ENCODE measurements around the gene MACROH2A2.
"Not testable (repeated sequence)": the region's sequence is repeated elsewhere in the genome, so short reads cannot be mapped to it uniquely, and the experiment has no call there.

Gene MACROH2A2

GRCh38 chr10:70106958-70107791, 54.5 kb downstream of the MACROH2A2 start:
- peak in 1 of 2 donors; percentile 17 for DNase-seq

- no peak for DNase-seq
Measured at GRCh38 chr10:70109064-70109729, 56.6 kb downstream of the MACROH2A2 start.

- no peak for DNase-seq
Measured at GRCh38 chr10:70111496-70111895, 58.9 kb downstream of the MACROH2A2 start.

GRCh38 chr10:70112071-70112470, 59.4 kb downstream of the MACROH2A2 start:
- no peak for DNase-seq

- no peak for DNase-seq
Measured at GRCh38 chr10:70114902-70115301, 62.3 kb downstream of the MACROH2A2 start.

GRCh38 chr10:70115948-70116682, 63.5 kb downstream of the MACROH2A2 start:
- DNase-seq: peak; percentile 29 to 69

GRCh38 chr10:70117646-70118045, 65.0 kb downstream of the MACROH2A2 start:
- DNase-seq: no peak

- no peak for DNase-seq
Measured at GRCh38 chr10:70118196-70118595, 65.5 kb downstream of the MACROH2A2 start.

- no peak for DNase-seq
Measured at GRCh38 chr10:70119197-70119596, 66.6 kb downstream of the MACROH2A2 start.

- no peak for DNase-seq
Measured at GRCh38 chr10:70119623-70120022, 67.0 kb downstream of the MACROH2A2 start.

- no peak for DNase-seq
Measured at GRCh38 chr10:70120417-70120816, 67.8 kb downstream of the MACROH2A2 start.

- DNase-seq: no peak
Measured at GRCh38 chr10:70121281-70121949, 68.8 kb downstream of the MACROH2A2 start.

GRCh38 chr10:70122742-70123141, 70.1 kb downstream of the MACROH2A2 start:
- DNase-seq: no peak

GRCh38 chr10:70123166-70123565, 70.5 kb downstream of the MACROH2A2 start:
- not testable (repeated sequence) for DNase-seq

GRCh38 chr10:70123817-70124216, 71.2 kb downstream of the MACROH2A2 start:
- DNase-seq: no peak

GRCh38 chr10:70124415-70124814, 71.8 kb downstream of the MACROH2A2 start:
- no peak for DNase-seq

GRCh38 chr10:70124918-70125317, 72.3 kb downstream of the MACROH2A2 start:
- DNase-seq: no peak

GRCh38 chr10:70125918-70126552, 73.4 kb downstream of the MACROH2A2 start:
- no peak for DNase-seq

GRCh38 chr10:70126700-70127395, 74.2 kb downstream of the MACROH2A2 start:
- DNase-seq: no peak

GRCh38 chr10:70130878-70131559, 78.4 kb downstream of the MACROH2A2 start:
- no peak for DNase-seq

- DNase-seq: no peak
Measured at GRCh38 chr10:70131560-70131937, 78.9 kb downstream of the MACROH2A2 start.

Measured in CD4-positive, alpha-beta T cell treated with Interferon alpha-2 for 1 hour (primary cell).